Retina (tissue), 1 donor: ENCODE results near the gene ZNF774.
A peak's percentile ranks its signal among the peaks of the same experiment; 100 is the strongest.
"Not testable (repeated sequence)": the region's sequence is repeated elsewhere in the genome, so short reads cannot be mapped to it uniquely, and the experiment has no call there.

Source experiments
- DNase-seq: peaks from one replicate; pipeline ENCODE4 v3.0.0-alpha.2; 2016

Gene ZNF774

GRCh38 chr15:90352107-90352893, at the start of gene ZNF774:
Gene ZNF774, plus strand, starts transcription at chr15:90352284. Its CDS starts 2,377 bp downstream, at chr15:90354661.
- peak; percentile 97 for DNase-seq

- DNase-seq = not testable (repeated sequence)
Observed at GRCh38 chr15:90305355-90305754, 46.7 kb upstream of the ZNF774 start.

- DNase-seq = no peak
Observed at GRCh38 chr15:90305932-90306331, 46.2 kb upstream of the ZNF774 start.

GRCh38 chr15:90306560-90306959, 45.5 kb upstream of the ZNF774 start:
- no peak for DNase-seq

- DNase-seq = no peak
Observed at GRCh38 chr15:90307661-90308060, 44.4 kb upstream of the ZNF774 start.

- DNase-seq = no peak
Observed at GRCh38 chr15:90309020-90309419, 43.1 kb upstream of the ZNF774 start.

GRCh38 chr15:90315278-90315982, 36.7 kb upstream of the ZNF774 start:
- no peak for DNase-seq

GRCh38 chr15:90316139-90316538, 35.9 kb upstream of the ZNF774 start:
- DNase-seq = no peak

- no peak for DNase-seq
Observed at GRCh38 chr15:90318591-90318990, 33.5 kb upstream of the ZNF774 start.

- DNase-seq = peak; percentile 86
Observed at GRCh38 chr15:90320062-90320884, 31.8 kb upstream of the ZNF774 start.

- no peak for DNase-seq
Observed at GRCh38 chr15:90320885-90321278, 31.2 kb upstream of the ZNF774 start.

GRCh38 chr15:90322538-90322937, 29.5 kb upstream of the ZNF774 start:
- no peak for DNase-seq

GRCh38 chr15:90325726-90326125, 26.4 kb upstream of the ZNF774 start:
- no peak for DNase-seq

GRCh38 chr15:90326441-90326840, 25.6 kb upstream of the ZNF774 start:
- DNase-seq = no peak

- no peak for DNase-seq
Observed at GRCh38 chr15:90327311-90327710, 24.8 kb upstream of the ZNF774 start.

- no peak for DNase-seq
Observed at GRCh38 chr15:90334304-90334731, 17.8 kb upstream of the ZNF774 start.

GRCh38 chr15:90336705-90337141, 15.4 kb upstream of the ZNF774 start:
- no peak for DNase-seq

GRCh38 chr15:90337256-90337655, 14.8 kb upstream of the ZNF774 start:
- DNase-seq = no peak

GRCh38 chr15:90338532-90338931, 13.6 kb upstream of the ZNF774 start:
- no peak for DNase-seq

GRCh38 chr15:90340345-90340744, 11.7 kb upstream of the ZNF774 start:
- DNase-seq = no peak

- no peak for DNase-seq
Observed at GRCh38 chr15:90343302-90343790, 8.7 kb upstream of the ZNF774 start.

GRCh38 chr15:90344662-90345061, 7.4 kb upstream of the ZNF774 start:
- DNase-seq = no peak

- DNase-seq = no peak
Observed at GRCh38 chr15:90345857-90346256, 6.2 kb upstream of the ZNF774 start.
